Panc1 (cell line): ENCODE data around the gene POLRMT. TPM values are rescaled to one million over a fixed set of nuclear protein-coding genes. Genes with fewer than 3 reads are reported as not detected.

Source experiments
- ATAC-seq: fragments of 200-7000 bp; cut with Tn5 transposase; 2 replicates; pipeline ENCODE4 v1.9.1; 2020; ENCODE audit warnings: mild to moderate bottlenecking, moderate library complexity
- BruUV-seq: library from RNA; stranded (reverse); fragments of 400-500 nt; replicated peaks from 2 replicates; lab custom pipeline; 2021; lab: Mats Ljungman, UMichigan
- CTCF ChIA-PET: fragments of 300-600 bp; sonication (Branson Sonifier 250); formaldehyde crosslinking; loops from one replicate; lab custom pipeline; 2022; ENCODE audit warnings: antibody characterized with exemption; lab: Charles Lee
- POLR2A ChIA-PET: fragments of 300-600 bp; sonication (Branson Sonifier 250); formaldehyde crosslinking; loops from one replicate; lab custom pipeline; 2022; ENCODE audit warnings: antibody characterized with exemption; lab: Charles Lee
- DNase-seq: peaks from one replicate; pipeline ENCODE4 v3.0.0-alpha.2; 2010; ENCODE audit warnings: low read depth, low spot score
- H3K27ac ChIP-seq: 2 replicates; pipeline ENCODE4 v1.5.1; 2011; ENCODE audit warnings: mild to moderate bottlenecking, low read length, inconsistent platforms
- H3K27me3 ChIP-seq: fragments of 200-500 bp; sonication (Bioruptor generic); 2 replicates; pipeline ENCODE4 v1.6.0; 2014; ENCODE audit warnings: low read length, inconsistent platforms; ENCODE audit not compliant: control insufficient read depth, insufficient read depth
- H3K36me3 ChIP-seq: fragments of 200-500 bp; sonication (Bioruptor generic); 2 replicates; pipeline ENCODE4 v1.5.1; 2014; ENCODE audit warnings: inconsistent platforms, mild to moderate bottlenecking, low read length, moderate library complexity; ENCODE audit not compliant: control insufficient read depth, insufficient read depth
- H3K4me1 ChIP-seq: 2 replicates; pipeline ENCODE4 v1.5.1; 2011; ENCODE audit warnings: inconsistent platforms, mild to moderate bottlenecking, low read length, moderate library complexity; ENCODE audit not compliant: control insufficient read depth, insufficient read depth
- H3K4me3 ChIP-seq, 2 experiments: 2 replicates each; pipeline ENCODE4 v1.5.1; 2011 to 2012; ENCODE audit warnings: low read depth in 2 of 2, low read length in 2 of 2, mild to moderate bottlenecking in 2 of 2, inconsistent platforms in 1 of 2, moderate library complexity in 1 of 2
- H3K9me3 ChIP-seq: fragments of 200-500 bp; sonication (Bioruptor generic); 2 replicates; pipeline ENCODE4 v1.5.1; 2014; ENCODE audit warnings: low read depth, mild to moderate bottlenecking, inconsistent platforms, low read length, moderate library complexity; ENCODE audit not compliant: control insufficient read depth, insufficient read depth
- CTCF ChIP-seq: fragments of 450-650 bp; IDR thresholded peaks from 2 replicates; pipeline ENCODE4 v1.5.1; 2017; ENCODE audit warnings: mild to moderate bottlenecking
- POLR2AphosphoS5 ChIP-seq: IDR thresholded peaks from 2 replicates; pipeline ENCODE4 v1.6.1; 2012; ENCODE audit warnings: mild to moderate bottlenecking, low read depth, low read length, moderate library complexity
- REST ChIP-seq, 2 experiments: IDR thresholded peaks; 2 replicates each; pipeline ENCODE4 v1.6.1; 2011 to 2012; ENCODE audit warnings: low read depth in 2 of 2, control low read depth in 1 of 2, low read length in 1 of 2, mild to moderate bottlenecking in 1 of 2, moderate library complexity in 1 of 2; ENCODE audit not compliant: insufficient read depth in 1 of 2
- SIN3A ChIP-seq: IDR thresholded peaks from 2 replicates; pipeline ENCODE4 v1.6.1; 2012; ENCODE audit warnings: low read depth, mild to moderate bottlenecking, low read length, moderate library complexity, borderline replicate concordance; ENCODE audit not compliant: insufficient read depth
- TCF7L2 ChIP-seq: IDR thresholded peaks from 2 replicates; pipeline ENCODE4 v1.6.1; 2011; ENCODE audit warnings: mild to moderate bottlenecking, low read depth, low read length, inconsistent platforms
- in situ Hi-C: cut with HindIII; loops from 2 replicates; pipeline ENCODE4 v1.10.0; 2016; ENCODE audit warnings: low sequenced_read_pairs, low pct_unique_long_range_greater_than_20kb
- intact Hi-C: fragments of 100-400 bp; cut with micrococcal nuclease; formaldehyde crosslinking; loops from one replicate; pipeline ENCODE4 v1.10.0; 2022; ENCODE audit not compliant: unreplicated experiment
- total RNA-seq: library from RNA; stranded (reverse); gene quantifications from one replicate; pipeline ENCODE4 v1.2.1, GENCODE V29; 2021; ENCODE audit not compliant: unreplicated experiment

The POLRMT gene
- total RNA-seq, 1 experiment from 2014 or later: 56.0 TPM

- peak within 1 kb of the TSS; percentile 48 to 68 for H3K4me3 ChIP-seq
- intact Hi-C loops (no loop called here), in situ Hi-C loops (no loop called here)
- POLR2A ChIA-PET: interaction anchor here (0.5 to 0.9 kb wide), 3 partner anchors 28 to 35 kb away, joined by 3 to 5 read pairs (median 3); no protein-coding TSS in a partner anchor
- peaks cover 22% of the 10 kb centered on the region for H3K4me1 ChIP-seq
- no peaks in the 10 kb centered on the region for H3K36me3 ChIP-seq
- peak within 1 kb of the TSS; percentile 72 for H3K27ac ChIP-seq
- TF ChIP-seq REST (IDR thresholded peaks at IDR 0.05; ENCODE audit: insufficient read depth in 1 of 2, low read depth in 2 of 2, low read length in 1 of 2): no peak
- TF ChIP-seq SIN3A: no peak
- TF ChIP-seq CTCF: no peak
- TF ChIP-seq TCF7L2: no peak
- peak; percentile 52 for TF ChIP-seq POLR2AphosphoS5
- CTCF ChIA-PET: interaction anchor here (0.6 kb wide), 1 partner anchor 53 kb away, joined by 4 read pairs; no protein-coding TSS in a partner anchor
- no peaks in the 10 kb centered on the region for H3K9me3 ChIP-seq
- no peak for DNase-seq
- BruUV-seq: no TSS peak
- H3K27me3 ChIP-seq: no peaks in the 10 kb centered on the region
- ATAC-seq: peak; percentile 5; the same call in 1 of the 2 replicates
These were observed 43.2 kb upstream of the POLRMT start, which contains the start of gene FSTL3 for GRCh38 chr19:676339-677105. Gene FSTL3, plus strand, starts transcription at chr19:676392. Its CDS starts 32 bp downstream, at chr19:676424.

- no peaks in the 10 kb centered on the region for H3K36me3 ChIP-seq
- ChIA-PET CTCF (interaction anchor here (0.6 kb wide), 2 partner anchors 53 to 437 kb away, joined by 3 read pairs; no protein-coding TSS in a partner anchor), POLR2A (interaction anchor here (0.5 kb wide), 1 partner anchor 29 kb away, joined by 3 read pairs; no protein-coding TSS in a partner anchor)
- no TSS peak for BruUV-seq
- DNase-seq: no peak
- H3K27me3 ChIP-seq: no peaks in the 10 kb centered on the region
- TF ChIP-seq POLR2AphosphoS5 (no peak), TCF7L2 (no peak), CTCF (no peak), REST (IDR thresholded peaks at IDR 0.05; ENCODE audit: insufficient read depth in 1 of 2, low read depth in 2 of 2, low read length in 1 of 2) (no peak), SIN3A (no peak)
- no peaks in the 10 kb centered on the region for H3K9me3 ChIP-seq
- peaks cover 22% of the 10 kb centered on the region for H3K4me1 ChIP-seq
- intact Hi-C loops: no loop called here
- no peak overlapping the region for H3K27ac ChIP-seq
- no peak for ATAC-seq
- peak overlapping the region; percentile 46 to 48 for H3K4me3 ChIP-seq
- in situ Hi-C loops: no loop called here
These were observed 42.6 kb upstream of the POLRMT start for GRCh38 chr19:676007-676338.
